Measurements from ENCODE around the gene ANKIB1.

The ANKIB1 gene

DNA sequence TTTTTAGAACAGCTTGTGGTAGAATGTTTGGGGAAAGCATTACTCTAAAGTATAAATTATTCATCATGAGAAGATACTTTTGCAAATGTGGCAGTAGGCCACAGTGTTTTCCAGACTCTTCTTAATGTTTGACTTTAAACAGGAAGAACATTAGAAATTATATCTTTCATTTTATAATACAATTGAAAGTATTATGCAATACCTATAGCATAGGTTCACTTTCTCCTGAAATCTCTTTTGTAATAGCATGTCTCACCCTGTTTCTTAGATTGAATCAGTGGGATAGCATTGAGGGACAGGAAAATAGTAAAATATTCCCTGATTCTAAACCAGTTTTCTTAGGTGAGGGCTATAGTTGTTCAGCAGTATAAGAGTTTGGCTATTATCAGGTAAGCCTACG, 23.1 kb downstream of the ANKIB1 start:
- no peak for DNase-seq (ENCODE audit: low read depth, low spot score)

DNA sequence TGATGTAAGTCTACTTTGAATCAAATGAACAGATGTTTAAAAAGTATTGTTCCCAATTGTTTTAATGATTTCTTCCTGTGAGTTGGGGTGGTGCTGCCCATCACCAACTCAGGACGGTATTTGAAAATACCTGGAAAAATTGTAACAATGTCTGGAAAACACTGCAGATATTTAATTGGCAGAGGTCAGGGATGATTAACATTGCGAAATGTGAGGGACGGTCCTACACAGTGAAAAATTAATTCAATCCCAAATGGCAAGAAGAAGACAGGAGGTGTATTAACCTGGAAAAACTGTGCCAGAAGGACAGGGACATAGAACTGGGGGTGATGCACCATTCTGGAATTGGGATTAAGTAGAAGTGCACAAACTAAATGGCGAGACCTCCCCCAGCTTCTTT, 29.6 kb downstream of the ANKIB1 start:
- DNase-seq (ENCODE audit: low read depth, low spot score) = no peak

DNA sequence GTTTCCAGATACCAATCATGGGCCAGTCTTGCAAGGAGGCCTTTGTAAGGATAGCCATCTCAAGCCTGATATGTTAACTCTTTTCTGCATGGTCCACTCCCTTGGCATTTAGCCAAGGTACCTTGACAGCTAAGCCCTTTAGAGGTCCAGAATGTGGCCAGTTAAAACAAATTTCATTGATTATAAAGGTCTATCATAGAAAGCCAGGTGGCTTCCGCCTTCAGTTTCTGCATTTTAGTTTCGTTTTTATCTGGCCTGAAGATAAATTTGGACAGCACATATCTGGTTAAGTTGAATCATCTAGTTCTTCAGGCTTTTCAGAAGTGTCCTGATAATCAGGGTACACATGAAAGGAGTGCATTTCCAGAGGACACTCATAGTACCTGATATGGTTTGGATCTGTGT, 30.7 kb downstream of the ANKIB1 start:
- no peak for DNase-seq (ENCODE audit: low read depth, low spot score)

DNA sequence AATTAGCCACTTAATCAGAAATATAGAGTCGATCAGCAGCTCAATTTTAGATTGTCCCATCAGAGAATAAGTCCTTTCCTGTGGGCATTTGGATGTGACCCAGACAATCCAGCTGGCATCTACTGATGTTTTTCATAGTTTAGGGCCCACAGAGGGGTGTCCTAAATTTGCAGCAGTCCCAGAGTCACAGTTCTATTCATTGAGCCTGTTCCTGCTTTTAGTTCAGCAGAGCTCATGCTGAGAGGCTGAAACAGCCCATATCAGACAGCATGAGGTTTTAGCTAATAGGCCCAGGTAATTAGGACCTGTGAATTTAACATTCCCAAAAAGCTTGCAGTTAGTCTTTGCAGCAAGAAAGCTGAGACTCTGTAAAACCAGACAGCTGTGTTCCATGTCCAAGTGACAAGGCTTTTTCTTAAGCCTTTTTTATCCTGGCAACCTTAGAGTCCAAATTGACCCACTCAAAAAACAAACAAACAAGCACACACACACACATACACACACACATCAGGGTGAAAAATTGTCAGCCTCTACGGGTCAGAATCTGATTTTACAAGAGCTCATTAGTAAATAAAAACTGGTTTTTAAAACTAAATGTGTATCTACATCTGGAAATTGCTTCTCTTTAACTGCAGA, 33.7 kb downstream of the ANKIB1 start:
- no peak for DNase-seq (ENCODE audit: low read depth, low spot score)

DNA sequence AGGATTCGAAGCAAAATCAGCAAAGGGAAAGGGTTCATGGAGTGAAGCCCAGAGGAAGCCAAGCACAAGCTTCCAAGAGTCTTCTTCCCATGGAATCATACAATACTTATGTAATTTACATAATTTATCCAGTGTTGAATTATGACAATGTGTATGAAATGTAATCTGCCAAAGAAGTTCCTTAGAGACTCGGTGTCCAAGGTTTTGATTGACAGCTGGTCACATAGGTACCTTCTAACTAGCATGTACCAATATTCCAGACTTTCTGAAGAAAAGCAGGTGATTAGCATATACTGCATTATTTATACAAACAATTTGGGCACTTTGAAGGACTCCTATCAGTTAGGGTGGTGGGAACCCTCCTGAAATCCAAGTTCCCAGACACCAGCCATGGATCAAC, 35.3 kb downstream of the ANKIB1 start:
- DNase-seq (ENCODE audit: low read depth, low spot score) = no peak

DNA sequence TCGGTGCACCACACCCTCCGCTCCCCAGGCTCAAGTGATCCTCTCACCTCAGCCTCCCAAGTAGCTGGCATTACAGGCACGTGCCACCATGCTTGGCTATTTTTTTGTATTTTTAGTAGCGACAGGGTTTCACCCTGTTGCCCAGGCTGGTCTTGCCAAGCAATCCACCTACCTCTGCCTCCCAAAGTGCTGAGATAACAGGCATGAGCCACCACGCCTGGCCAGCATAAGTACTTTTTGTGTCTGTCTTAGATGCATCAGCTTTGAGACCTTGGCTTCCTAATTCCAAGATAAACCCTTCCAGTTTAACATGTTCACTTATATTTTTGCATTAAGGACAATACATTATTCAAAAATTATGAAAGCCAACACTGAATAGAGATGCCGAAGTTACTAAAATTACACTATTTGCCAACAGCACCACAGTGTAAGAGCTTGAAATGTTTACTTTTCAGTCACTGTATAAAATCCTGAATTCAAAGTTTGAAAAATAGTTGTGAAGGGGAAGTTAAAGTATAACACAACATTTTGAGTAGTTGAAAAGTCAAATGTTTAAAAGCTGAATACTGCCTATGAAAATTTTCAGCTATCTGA, 36.5 kb downstream of the ANKIB1 start:
- DNase-seq (ENCODE audit: low read depth, low spot score) = no peak

DNA sequence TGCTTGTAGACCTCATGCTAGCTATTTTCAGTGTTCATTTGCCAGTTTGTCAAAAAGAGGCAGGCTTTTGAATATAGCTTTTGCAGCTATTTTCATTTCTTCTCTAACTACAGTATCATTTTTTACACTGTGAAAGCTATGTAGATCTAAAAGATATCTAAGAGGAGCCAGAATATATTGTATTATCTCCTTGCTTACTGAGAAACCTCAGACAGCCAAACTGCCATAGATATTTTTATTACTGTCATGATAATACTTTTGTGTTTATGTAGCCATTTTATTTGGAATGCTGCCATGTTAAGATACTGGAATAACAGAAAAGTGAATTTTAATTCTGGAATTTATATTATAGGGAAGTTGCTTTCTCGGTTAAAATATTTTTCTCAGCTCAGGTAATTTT, 37.2 kb downstream of the ANKIB1 start:
- DNase-seq (ENCODE audit: low read depth, low spot score) = no peak

DNA sequence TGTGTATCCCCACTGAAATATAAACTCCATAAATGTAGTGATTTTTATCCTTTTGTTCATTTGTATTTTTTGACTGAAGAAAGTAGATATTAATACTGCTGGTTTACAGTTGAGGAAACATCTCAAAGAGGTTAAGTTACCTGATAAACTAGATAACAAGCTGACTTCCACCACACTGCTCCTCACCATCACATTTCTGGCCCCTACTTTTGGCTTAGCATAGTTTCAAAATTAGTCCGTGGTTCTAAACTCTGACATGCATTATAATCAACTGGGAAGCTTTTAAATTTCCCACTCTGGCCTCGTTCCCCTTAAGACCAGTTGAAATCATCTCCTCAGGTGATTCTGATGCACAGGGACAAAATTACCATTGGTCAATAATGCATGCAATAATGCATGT, 43.5 kb downstream of the ANKIB1 start:
- no peak for DNase-seq (ENCODE audit: low read depth, low spot score)

DNA sequence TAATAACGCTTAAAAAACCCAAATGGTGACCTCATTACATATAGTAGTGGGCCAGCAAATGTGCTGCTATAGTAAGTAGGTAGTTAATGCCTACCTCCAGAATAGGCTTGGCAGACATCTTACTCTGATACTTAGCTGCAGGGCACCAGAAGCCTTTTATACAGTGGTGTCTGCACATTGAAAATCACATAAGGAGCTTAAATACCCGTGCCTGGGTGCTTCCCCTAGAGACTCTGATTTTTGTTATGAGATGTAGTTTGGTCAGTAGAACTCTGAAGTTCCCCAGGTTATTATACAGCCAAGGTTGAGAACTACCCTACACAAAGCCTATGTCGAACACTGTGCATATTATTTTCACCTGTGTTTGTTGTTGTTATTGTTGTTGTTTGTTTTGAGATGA, 47.2 kb downstream of the ANKIB1 start:
- no peak for DNase-seq (ENCODE audit: low read depth, low spot score)

DNA sequence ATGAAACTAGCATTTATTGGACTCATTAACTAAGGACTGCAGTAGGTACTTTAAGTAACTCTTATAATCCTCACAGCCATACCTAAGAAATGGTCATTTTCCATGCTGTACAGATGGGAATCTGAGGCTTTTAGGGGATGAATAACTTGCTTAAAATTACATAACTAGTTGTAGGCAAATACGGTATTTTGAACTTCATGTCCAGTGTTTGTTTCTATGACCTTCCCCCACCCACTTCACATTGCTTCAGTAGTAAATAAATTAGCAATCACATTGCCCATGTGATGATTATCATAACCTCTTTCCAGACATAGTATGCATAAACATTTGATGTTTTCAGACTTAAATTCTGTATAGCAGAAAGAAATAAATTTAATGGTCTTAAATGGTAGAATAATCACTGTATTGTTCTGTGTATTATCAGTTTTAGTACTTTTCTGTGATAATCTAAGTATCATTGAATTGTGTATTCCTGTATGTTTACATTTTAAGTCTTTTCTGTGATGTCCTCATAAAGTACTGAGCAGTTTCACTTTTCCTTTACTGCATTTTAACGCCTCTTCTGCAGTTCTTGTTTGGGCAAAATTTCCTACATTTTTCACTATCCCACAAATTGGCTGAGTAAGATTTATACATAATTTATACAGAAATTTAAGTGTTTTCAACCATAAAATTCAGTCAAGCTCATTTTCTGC, 48.3 kb downstream of the ANKIB1 start:
- DNase-seq (ENCODE audit: low read depth, low spot score) = no peak

DNA sequence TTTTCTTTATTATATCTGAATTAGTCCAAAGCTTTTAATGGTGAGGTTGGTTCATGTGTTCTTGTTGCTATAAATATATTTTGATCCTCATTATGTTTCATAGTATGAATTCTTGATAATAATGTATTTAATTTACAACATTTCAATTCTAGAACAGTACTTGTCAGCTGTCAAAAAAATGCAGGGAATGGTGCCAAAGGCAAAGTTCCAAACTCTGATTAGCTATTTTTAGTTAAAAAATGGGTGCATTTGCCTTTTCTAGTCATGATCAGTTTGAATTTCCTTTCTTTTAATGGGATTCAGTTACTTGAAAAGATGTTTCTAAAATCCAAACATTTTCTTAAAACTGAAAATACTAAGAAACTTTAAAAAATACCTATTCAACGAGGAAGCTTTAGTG, 49.6 kb downstream of the ANKIB1 start:
- no peak for DNase-seq (ENCODE audit: low read depth, low spot score)

DNA sequence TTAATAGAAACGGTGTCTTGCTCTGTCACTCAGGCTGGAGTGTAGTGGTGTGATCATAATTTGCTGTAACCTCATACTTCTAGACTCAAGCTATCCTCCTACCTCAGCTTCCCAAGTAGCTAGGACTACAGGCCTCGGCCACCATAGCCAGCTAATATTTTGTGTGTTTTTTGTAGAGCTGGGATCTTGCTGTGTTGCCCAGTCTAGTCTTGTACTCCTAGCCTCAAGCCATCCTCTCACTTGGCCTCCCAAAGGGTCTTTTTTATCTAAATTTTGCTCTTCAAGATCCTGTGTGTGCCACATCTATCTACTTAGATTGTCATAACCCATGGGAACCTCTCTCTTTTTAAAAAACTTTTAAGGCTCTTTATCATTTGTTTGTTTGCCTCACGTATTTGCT, 50.5 kb downstream of the ANKIB1 start:
- DNase-seq (ENCODE audit: low read depth, low spot score) = no peak

DNA sequence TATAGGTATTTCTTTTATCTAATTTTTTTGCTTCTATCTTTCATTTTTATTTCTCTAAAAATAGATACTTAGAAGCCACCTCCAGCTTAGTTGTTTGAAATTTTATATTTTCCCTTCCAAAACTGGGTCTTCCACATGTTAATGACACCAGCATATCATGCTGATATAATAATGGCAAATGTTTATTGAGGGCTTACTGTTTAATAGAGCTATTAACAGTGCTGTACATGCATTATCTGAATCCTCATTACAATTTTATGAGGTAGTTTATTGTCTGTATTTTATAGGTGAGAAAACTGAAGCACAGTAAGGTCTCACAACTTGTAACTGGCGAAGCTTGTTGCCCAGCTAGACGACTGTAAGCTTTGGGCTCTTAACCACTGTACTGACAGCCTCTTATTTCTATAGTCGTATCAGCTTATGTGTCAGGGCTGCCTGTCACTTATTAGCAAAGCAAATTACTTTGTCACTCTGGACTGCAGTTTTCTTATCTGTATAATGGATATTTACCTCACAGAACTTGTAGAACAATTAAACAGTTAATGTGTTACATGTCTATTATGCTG, 51.2 kb downstream of the ANKIB1 start:
- DNase-seq (ENCODE audit: low read depth, low spot score) = no peak

DNA sequence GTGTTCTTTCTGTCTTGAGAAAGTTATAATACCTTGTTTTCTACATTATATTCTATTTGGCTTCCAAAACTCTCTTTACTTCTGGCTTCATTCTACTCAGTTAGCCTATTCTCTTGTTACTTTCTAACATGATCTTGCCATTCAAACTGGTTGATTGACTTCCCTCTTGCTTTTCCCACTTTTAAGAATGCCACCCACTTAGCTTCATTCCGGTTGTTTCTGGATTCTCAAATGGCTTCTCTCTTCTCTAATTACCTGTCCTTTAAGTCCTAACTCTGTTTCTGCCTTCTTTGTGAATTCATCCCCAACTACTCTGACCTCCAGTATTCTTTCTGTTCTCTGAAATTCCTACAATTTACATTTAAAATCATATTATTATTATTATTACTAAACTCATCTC, 52.0 kb downstream of the ANKIB1 start:
- no peak for DNase-seq (ENCODE audit: low read depth, low spot score)

DNA sequence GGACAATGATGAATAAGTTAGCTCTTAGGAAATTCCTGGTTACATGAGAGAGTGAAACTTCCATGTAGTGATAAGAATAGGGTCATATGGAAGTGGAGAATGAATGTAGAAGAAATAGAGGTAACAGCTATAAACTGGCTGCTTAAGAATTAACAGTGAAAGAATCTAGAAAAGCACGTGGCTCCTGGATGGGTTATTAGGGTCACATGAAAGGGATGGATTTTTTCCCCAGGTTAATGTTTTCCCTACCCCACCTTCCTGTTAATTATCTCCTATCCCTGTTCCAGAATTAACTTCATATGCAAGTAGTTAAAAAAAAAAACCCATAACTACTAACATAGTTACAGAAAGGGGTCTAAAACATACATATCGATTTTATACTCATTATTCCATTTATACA, 58.0 kb downstream of the ANKIB1 start:
- DNase-seq (ENCODE audit: low read depth, low spot score) = no peak

DNA sequence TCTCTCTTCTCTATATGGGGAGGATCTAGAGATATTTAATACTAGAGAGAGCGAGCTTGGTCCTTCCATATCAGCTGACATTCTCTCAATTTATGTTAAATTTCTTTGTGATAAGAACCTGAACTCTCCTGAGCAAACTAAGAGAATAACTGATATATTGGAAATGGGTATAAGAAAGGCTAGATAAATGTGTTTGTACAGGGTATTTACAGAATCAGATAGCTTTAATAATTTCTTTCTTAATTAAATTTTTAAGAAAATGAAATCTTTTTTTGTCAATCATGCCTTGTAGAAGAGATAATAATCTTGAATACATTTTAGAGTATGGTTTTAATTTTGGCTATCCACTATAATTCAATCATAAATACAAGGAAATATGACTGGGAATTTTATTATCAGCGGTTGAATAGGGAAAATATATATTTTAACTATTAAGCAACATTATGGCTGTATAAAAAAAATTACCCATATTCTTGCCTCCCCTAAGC, 58.7 kb downstream of the ANKIB1 start:
- DNase-seq (ENCODE audit: low read depth, low spot score) = no peak

DNA sequence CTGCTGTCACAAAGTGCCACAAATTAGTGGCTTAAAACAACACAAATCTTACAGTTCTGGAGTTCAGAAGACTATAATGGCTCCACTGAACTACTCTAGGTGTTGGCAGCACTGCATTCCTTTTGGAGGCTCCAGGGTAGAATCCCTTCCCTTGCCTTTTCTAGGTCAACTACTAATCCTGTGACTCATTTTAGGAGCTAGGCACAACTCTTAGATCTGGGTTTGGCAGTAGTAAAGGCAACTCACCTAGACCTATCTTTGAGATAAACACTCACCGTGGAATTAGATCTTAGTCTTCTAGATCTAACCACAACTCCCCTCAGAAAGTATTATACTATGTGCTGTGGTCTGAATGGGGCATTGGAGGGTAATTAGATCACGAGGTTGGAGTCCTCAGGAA, 60.4 kb downstream of the ANKIB1 start:
- no peak for DNase-seq (ENCODE audit: low read depth, low spot score)

DNA sequence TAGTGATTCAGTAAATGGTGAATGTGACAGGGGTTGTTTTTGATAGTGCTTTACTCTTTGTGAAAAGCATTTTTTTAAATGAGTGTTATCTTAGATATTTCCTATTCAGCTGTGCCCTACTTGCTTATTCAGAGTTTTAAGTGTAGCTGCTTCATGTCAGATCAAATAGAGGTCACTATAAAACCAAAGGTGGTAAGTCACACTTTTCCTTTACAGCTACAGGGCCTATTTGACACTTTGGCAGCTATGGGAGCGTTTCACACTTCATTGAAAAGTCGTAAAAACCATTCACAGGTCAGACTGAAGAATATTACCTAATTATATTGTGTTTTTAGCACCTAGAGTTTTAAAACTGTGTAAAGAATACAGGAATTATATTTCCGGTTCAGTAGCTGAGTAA, 67.3 kb downstream of the ANKIB1 start:
- DNase-seq (ENCODE audit: low read depth, low spot score) = no peak

DNA sequence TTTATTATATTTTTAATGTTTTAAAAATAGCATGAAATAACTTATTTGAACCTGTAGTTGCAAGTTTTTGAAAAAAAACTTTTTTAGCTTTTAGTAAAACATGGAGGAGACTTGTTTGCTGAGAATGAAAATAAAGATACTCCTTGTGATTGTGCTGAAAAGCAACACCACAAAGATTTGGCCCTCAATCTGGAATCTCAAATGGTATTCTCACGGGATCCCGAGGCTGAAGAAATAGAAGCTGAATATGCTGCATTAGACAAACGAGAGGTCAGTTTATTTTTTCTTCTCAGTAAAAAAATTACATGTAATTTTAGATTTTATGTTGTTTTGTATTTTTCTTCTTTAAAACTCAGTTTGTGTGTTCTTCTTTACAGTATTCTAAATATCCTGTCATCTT, 73.5 kb downstream of the ANKIB1 start:
- DNase-seq (ENCODE audit: low read depth, low spot score) = no peak

DNA sequence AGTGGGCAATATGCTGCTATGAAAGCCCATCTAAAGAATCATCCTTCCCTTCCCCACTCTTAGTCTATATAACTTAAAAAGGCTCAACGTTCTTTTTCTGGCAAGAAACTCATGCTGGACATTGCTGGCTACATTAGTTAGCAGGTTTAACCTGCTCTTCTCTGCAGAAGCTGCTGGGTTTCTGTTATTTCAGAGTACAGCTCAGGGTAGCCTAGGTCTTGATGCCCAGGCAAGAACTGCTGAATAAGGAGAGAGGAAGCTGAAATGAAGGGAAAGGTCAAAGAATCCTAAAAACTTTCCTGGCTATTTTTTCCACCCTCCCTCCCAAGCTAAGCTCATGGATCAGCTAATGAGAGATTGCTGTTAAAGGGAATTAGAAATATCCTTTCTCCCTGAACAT, 79.4 kb downstream of the ANKIB1 start:
- no peak for DNase-seq (ENCODE audit: low read depth, low spot score)

DNA sequence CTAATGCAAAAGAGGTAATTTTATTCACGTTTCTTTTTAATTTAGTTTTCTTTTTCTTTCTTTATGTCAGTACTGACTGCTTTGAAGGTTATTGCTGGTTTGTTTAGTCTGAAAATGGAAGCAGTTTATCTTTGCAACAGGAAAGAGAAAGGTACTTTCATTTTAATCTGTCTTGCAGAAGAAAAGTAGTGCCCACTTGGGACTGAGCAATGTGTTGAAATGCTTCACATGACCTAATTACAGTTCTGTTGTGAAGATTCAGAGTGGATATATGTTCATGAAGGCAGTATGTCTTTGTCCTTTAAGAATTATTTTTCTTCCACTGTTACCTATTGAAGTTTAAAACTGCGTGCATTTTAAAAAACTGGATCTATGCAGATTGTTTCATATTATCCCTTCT, 80.1 kb downstream of the ANKIB1 start:
- DNase-seq (ENCODE audit: low read depth, low spot score) = no peak

DNA sequence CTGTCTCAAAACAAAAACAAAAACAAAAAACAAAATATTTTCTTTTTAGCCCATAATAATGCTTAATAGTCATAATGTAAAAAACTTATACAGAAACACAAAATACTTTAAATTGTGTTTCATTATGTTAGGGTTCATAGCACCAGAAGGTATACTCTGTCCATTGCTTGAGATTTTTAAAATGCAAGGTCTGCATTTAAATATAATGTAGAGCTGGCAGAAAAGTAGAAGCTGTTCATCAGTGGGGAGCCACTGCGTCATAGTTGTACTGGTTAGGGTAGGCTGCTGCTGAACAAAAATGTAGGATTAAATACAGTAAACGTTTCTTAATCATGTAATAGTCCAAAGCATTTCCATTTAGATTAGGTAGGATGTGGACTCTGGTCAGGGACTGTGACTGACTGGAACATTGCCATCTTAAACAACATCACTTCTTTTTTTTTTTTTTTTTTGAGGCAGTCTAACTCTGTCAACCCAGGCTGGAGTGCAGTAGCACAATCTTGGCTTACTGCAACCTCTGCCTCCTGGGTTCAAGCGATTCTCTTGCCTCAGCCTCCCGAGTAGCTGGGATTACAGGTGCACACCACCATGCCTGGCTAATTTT, 85.2 kb downstream of the ANKIB1 start:
- DNase-seq (ENCODE audit: low read depth, low spot score) = no peak

DNA sequence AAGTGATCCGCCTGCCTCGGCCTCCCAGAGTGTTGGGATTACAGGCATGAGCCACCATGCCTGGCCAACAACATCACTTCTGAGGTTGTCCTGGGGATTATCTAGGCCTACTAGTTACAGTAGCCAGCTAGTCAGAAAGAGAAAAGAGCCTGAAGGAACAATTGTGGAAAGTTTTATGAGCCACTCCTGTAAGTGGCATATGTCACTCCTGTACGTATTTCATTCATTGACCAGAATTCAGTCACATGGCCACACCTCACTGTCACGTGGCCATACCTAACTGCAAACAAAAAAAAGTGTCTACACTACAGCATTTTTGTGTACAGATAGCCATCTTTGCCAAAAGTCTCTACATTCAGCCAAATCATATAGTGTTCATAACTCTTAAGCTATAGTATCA, 85.7 kb downstream of the ANKIB1 start:
- no peak for DNase-seq (ENCODE audit: low read depth, low spot score)

Measured in brain pericyte (primary cell).